ENCODE data around the gene UBE2D3. TPM values are rescaled to one million over a fixed set of nuclear protein-coding genes. Genes with fewer than 3 reads are reported as not detected.

Gene UBE2D3
- total and polyA plus RNA-seq, 2 of the 4 experiments (the other 2 are of a cell fraction): 233 to 387 TPM

- Histone ChIP-seq H3K4me3 (ENCODE audit: insufficient read depth, low read depth, low read length) (no peak overlapping the region), H4K8ac (ENCODE audit: low read depth in 2 of 2, low read length in 2 of 2) (no peak overlapping the region), H2AK9ac (replicated peaks; ENCODE audit: low read depth, low read length, poor library complexity) (no peak overlapping the region), H3K56ac (ENCODE audit: extremely low read depth, insufficient read depth, low read length) (no peak overlapping the region), H3K79me1 (ENCODE audit: low read depth in 1 of 2, low read length in 2 of 2) (peaks cover 5 to 12% of the 10 kb centered on the region in 2 experiments; a peak in 2 of 4 replicates), H2BK120ac (ENCODE audit: low read depth, low read length) (no peak overlapping the region), H3K9ac (ENCODE audit: low read depth, low read length) (no peak overlapping the region), H4K91ac (ENCODE audit: insufficient read depth, low read depth, low read length) (no peak overlapping the region), H2AFZ (replicated peaks; ENCODE audit: low read length, poor library complexity) (no peak overlapping the region), H3K14ac (replicated peaks; ENCODE audit: low read depth, low read length) (no peak overlapping the region), H3K18ac (ENCODE audit: low read depth, low read length) (no peak overlapping the region), H4K5ac (ENCODE audit: low read depth, low read length) (no peak overlapping the region), H3K23ac (ENCODE audit: low read depth, low read length) (no peak overlapping the region), H3K36me3 (ENCODE audit: control insufficient read depth, insufficient read depth, low read length) (peaks cover 8% of the 10 kb centered on the region), H3K4me2 (ENCODE audit: low read depth, low read length) (no peak overlapping the region), H2BK5ac (ENCODE audit: low read depth, low read length, poor library complexity, severe bottlenecking) (no peak overlapping the region), H3K27ac (ENCODE audit: insufficient read depth, low read length) (no peak overlapping the region), H3K4ac (ENCODE audit: low read depth, low read length) (no peak overlapping the region), H3K9me3 (ENCODE audit: control insufficient read depth, insufficient read depth, low read length) (no peaks in the 10 kb centered on the region; the same call in 1 of the 2 replicates), H3K4me1 (ENCODE audit: control insufficient read depth, insufficient read depth, low read length) (no peaks in the 10 kb centered on the region), H3K27me3 (ENCODE audit: control insufficient read depth, insufficient read depth, low read length) (no peaks in the 10 kb centered on the region), H2BK15ac (ENCODE audit: low read depth, low read length) (no peak overlapping the region), H4K20me1 (ENCODE audit: insufficient read depth, low read length) (no peaks in the 10 kb centered on the region), H2BK20ac (ENCODE audit: low read depth, low read length) (no peak overlapping the region), H2AK5ac (ENCODE audit: low read depth, low read length) (no peak overlapping the region), H3K9me1 (ENCODE audit: insufficient read depth, low read length) (peaks cover 3% of the 10 kb centered on the region; the same call in 1 of the 2 replicates)
- no CpG with 5 or more reads among the region's 3 CpGs for WGBS, 2 experiments (ENCODE audit: extremely low coverage in 2 of 2, insufficient read length in 1 of 2)
- in situ Hi-C loops (cut with MboI; ENCODE audit: low sequenced_read_pairs) (no loop called here), intact Hi-C loops (cut with micrococcal nuclease) (no loop called here), dilution Hi-C loops (cut with HindIII; ENCODE audit: low sequenced_read_pairs, unreplicated experiment) (no loop called here)
- DNase-seq (no peak), ATAC-seq (ENCODE audit: low read depth) (no peak)
- CTCF ChIA-PET: no interaction called here
- BruUV-seq (replicated peaks): no TSS peak
- POLR2A ChIA-PET (ENCODE audit: unreplicated experiment): no interaction called here
- TF ChIP-seq MAFK (IDR thresholded peaks at IDR 0.05; ENCODE audit: low read depth, low read length): no peak
- TF ChIP-seq RCOR1 (IDR thresholded peaks at IDR 0.05; ENCODE audit: insufficient replicate concordance, low read length): no peak
- TF ChIP-seq MXI1 (IDR thresholded peaks at IDR 0.05; ENCODE audit: borderline replicate concordance, low read depth, low read length): no peak
- no peak for TF ChIP-seq CEBPB (IDR thresholded peaks at IDR 0.05; ENCODE audit: low read depth, low read length)
- TF ChIP-seq CHD1 (IDR thresholded peaks at IDR 0.05; ENCODE audit: low read depth, low read length): no peak
- TF ChIP-seq RFX5 (IDR thresholded peaks at IDR 0.05; ENCODE audit: low read depth, low read length): no peak
- no peak for TF ChIP-seq MAZ (IDR thresholded peaks at IDR 0.05; ENCODE audit: borderline replicate concordance, low read depth, low read length)
- TF ChIP-seq SMC3 (IDR thresholded peaks at IDR 0.05; ENCODE audit: low read depth, low read length): no peak
- TF ChIP-seq BHLHE40 (IDR thresholded peaks at IDR 0.05; ENCODE audit: low read depth, low read length): no peak
These were observed 39.4 kb downstream of the UBE2D3 start for GRCh38 chr4:102787944-102788343.

Measured in IMR-90 (cell line).